Endometrial microvascular endothelial cells (primary cell): ENCODE data around the gene CRNN. TPM values are rescaled to one million over a fixed set of nuclear protein-coding genes. Genes with fewer than 3 reads are reported as not detected.

Source experiments
- in situ Hi-C: cut with HindIII; loops from 2 replicates; pipeline ENCODE4 v1.10.0; 2017; ENCODE audit warnings: low sequenced_read_pairs, low pct_unique_long_range_greater_than_20kb; ENCODE audit errors: inconsistent ontology term
- total RNA-seq: library from RNA; depleted of rRNA; stranded (reverse); fragments of >200 nt; gene quantifications from one replicate; pipeline ENCODE4 v1.2.3, GENCODE V29; 2015; ENCODE audit errors: inconsistent ontology term

Gene CRNN
- total RNA-seq, 1 donor from 2014 or later = not detected

DNA sequence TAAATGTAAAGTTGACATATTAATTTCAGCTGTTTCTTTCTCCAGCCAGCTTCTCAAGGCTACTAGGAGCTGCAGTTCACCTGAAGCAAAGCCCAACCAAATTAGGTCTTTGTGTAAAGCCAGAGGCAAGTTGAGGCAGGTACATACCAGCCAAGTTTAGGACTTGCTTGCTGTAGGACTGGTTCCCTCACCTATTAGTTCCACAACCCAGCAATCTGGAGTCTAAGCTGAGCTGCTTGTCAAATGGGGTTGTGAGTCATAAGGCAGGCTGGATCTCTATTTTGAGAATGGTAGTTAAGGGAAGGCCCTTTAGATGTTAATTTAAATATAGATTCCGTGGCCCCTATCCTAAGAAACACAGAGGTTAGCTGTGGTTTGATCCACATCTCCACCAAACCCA is 46.6 kb downstream of the CRNN start:
- in situ Hi-C loops = no loop called here

GRCh38 chr1:152359906-152360305 is 54.2 kb downstream of the CRNN start, which contains the start of gene FLG2:
TSS of gene FLG2 (minus strand) at chr1:152360006. CDS start at chr1:152358884, 1,122 bp downstream.
- in situ Hi-C loops = no loop called here

Other genes with a start within 250 kb of the CRNN start
- not detected for gene HRNR, start 190.1 kb downstream of the CRNN start, total RNA-seq
- gene FLG, start 89.0 kb downstream of the CRNN start, total RNA-seq = not detected
- gene FLG2, start 54.3 kb downstream of the CRNN start, total RNA-seq = not detected
- gene LCE5A, start 96.5 kb upstream of the CRNN start, total RNA-seq = not detected
- not detected for gene CRCT1, start 100.2 kb upstream of the CRNN start, total RNA-seq
- not detected for gene LCE3E, start 152.5 kb upstream of the CRNN start, total RNA-seq
- gene LCE3D, start 166.3 kb upstream of the CRNN start, total RNA-seq = not detected
- gene LCE3C, start 186.0 kb upstream of the CRNN start, total RNA-seq = not detected
- gene LCE3B, start 199.5 kb upstream of the CRNN start, total RNA-seq = not detected
- gene LCE3A, start 208.8 kb upstream of the CRNN start, total RNA-seq = not detected
- gene LCE2D, start 249.1 kb upstream of the CRNN start, total RNA-seq = not detected